Mesenchymal stem cell (in vitro differentiated cells and primary cell): ENCODE results near the gene SIAH3.

Experiments
- DNase-seq: peaks from one replicate; pipeline ENCODE4 v3.0.0-alpha.2; 2013
- H2AFZ ChIP-seq: one replicate; pipeline ENCODE4 v1.6.1; 2013; ENCODE audit warnings: low read depth, mild to moderate bottlenecking, control low read depth, inconsistent platforms, low read length, moderate library complexity
- H2AK5ac ChIP-seq: 2 replicates; pipeline ENCODE4 v1.6.1; 2013; ENCODE audit warnings: low read length, moderate library complexity, mild to moderate bottlenecking, inconsistent platforms; ENCODE audit not compliant: severe bottlenecking
- H2BK120ac ChIP-seq: one replicate; pipeline ENCODE4 v1.6.1; 2013; ENCODE audit warnings: low read depth, mild to moderate bottlenecking, inconsistent platforms, low read length, moderate library complexity
- H2BK12ac ChIP-seq, 2 experiments: one replicate each; pipeline ENCODE4 v1.6.1; 2013; ENCODE audit warnings: inconsistent platforms in 2 of 2, low read length in 2 of 2, mild to moderate bottlenecking in 2 of 2, moderate library complexity in 2 of 2, control low read depth in 1 of 2
- H2BK15ac ChIP-seq: one replicate; pipeline ENCODE4 v1.6.1; 2013; ENCODE audit warnings: mild to moderate bottlenecking, low read depth, inconsistent platforms; ENCODE audit not compliant: poor library complexity, severe bottlenecking
- H2BK5ac ChIP-seq: 2 replicates; pipeline ENCODE4 v1.6.1; 2013; ENCODE audit warnings: low read depth, mild to moderate bottlenecking, low read length, control low read depth, inconsistent platforms; ENCODE audit not compliant: poor library complexity, severe bottlenecking
- H3K14ac ChIP-seq, 2 experiments: one replicate each; pipeline ENCODE4 v1.6.1; 2013; ENCODE audit warnings: inconsistent platforms in 2 of 2, low read length in 2 of 2, control low read depth in 1 of 2, mild to moderate bottlenecking in 1 of 2, moderate library complexity in 1 of 2
- H3K18ac ChIP-seq, 2 experiments: one replicate each; pipeline ENCODE4 v1.6.1; 2013; ENCODE audit warnings: inconsistent platforms in 2 of 2, low read length in 2 of 2, control low read depth in 1 of 2, low read depth in 1 of 2, mild to moderate bottlenecking in 1 of 2
- H3K23ac ChIP-seq, 2 experiments: one replicate each; pipeline ENCODE4 v1.6.1; 2013; ENCODE audit warnings: inconsistent platforms in 2 of 2, low read length in 2 of 2, mild to moderate bottlenecking in 2 of 2, moderate library complexity in 2 of 2, control low read depth in 1 of 2
- H3K27ac ChIP-seq: 2 replicates; pipeline ENCODE4 v1.5.1; 2013; ENCODE audit warnings: mild to moderate bottlenecking, moderate library complexity, low read length, control low read depth, inconsistent platforms; ENCODE audit not compliant: poor library complexity, severe bottlenecking
- H3K27me3 ChIP-seq, 2 experiments: 2 replicates each; pipeline versions ENCODE4 v1.6.1 to v1.7.0; 2013; ENCODE audit warnings: low read length in 2 of 2, mild to moderate bottlenecking in 2 of 2, moderate library complexity in 2 of 2, control low read depth in 1 of 2, inconsistent platforms in 1 of 2; ENCODE audit not compliant: control insufficient read depth in 1 of 2, insufficient read depth in 1 of 2
- H3K36me3 ChIP-seq, 2 experiments: 2 replicates each; pipeline versions ENCODE4 v1.6.1 to v1.7.0; 2013; ENCODE audit warnings: low read length in 2 of 2, control low read depth in 1 of 2, inconsistent platforms in 1 of 2, low read depth in 1 of 2, mild to moderate bottlenecking in 1 of 2; ENCODE audit not compliant: insufficient read depth in 2 of 2, control insufficient read depth in 1 of 2
- H3K4ac ChIP-seq, 2 experiments: one replicate each; pipeline ENCODE4 v1.6.1; 2013; ENCODE audit warnings: inconsistent platforms in 2 of 2, low read length in 2 of 2, mild to moderate bottlenecking in 2 of 2, moderate library complexity in 2 of 2, control low read depth in 1 of 2, low read depth in 1 of 2
- H3K4me1 ChIP-seq: 2 replicates; pipeline ENCODE4 v1.6.1; 2013; ENCODE audit warnings: low read depth, low read length, control low read depth; ENCODE audit not compliant: control insufficient read depth, insufficient read depth
- H3K4me2 ChIP-seq: 2 replicates; pipeline ENCODE4 v1.6.1; 2013; ENCODE audit warnings: low read length, mild to moderate bottlenecking, inconsistent platforms; ENCODE audit not compliant: poor library complexity, severe bottlenecking
- H3K4me3 ChIP-seq, 2 experiments: 2 replicates each; pipeline versions ENCODE4 v1.5.1 to v1.7.0; 2013; ENCODE audit warnings: low read length in 2 of 2, mild to moderate bottlenecking in 2 of 2, control low read depth in 1 of 2, low read depth in 1 of 2; ENCODE audit not compliant: insufficient read depth in 1 of 2
- H3K79me1 ChIP-seq: replicated peaks from 2 replicates; pipeline ENCODE4 v1.6.1; 2013; ENCODE audit warnings: mild to moderate bottlenecking, control low read depth, low read length, inconsistent platforms; ENCODE audit not compliant: poor library complexity, severe bottlenecking
- H3K9ac ChIP-seq: 2 replicates; pipeline ENCODE4 v1.7.0; 2013; ENCODE audit warnings: mild to moderate bottlenecking, low read length, moderate library complexity
- H3K9me3 ChIP-seq: 2 replicates; pipeline ENCODE4 v1.7.0; 2013; ENCODE audit warnings: mild to moderate bottlenecking, low read length; ENCODE audit not compliant: control insufficient read depth
- H4K8ac ChIP-seq: one replicate; pipeline ENCODE4 v1.6.1; 2013; ENCODE audit warnings: inconsistent platforms, mild to moderate bottlenecking, low read length, moderate library complexity
- H4K91ac ChIP-seq: one replicate; pipeline ENCODE4 v1.6.1; 2013; ENCODE audit warnings: mild to moderate bottlenecking, low read length, inconsistent platforms
- WGBS: methylation state at CpG from one replicate; pipeline ENCODE4 v1.1.7; 2013; ENCODE audit warnings: mixed read lengths; 5-methylcytosine and 5-hydroxymethylcytosine counted together

Gene SIAH3

DNA sequence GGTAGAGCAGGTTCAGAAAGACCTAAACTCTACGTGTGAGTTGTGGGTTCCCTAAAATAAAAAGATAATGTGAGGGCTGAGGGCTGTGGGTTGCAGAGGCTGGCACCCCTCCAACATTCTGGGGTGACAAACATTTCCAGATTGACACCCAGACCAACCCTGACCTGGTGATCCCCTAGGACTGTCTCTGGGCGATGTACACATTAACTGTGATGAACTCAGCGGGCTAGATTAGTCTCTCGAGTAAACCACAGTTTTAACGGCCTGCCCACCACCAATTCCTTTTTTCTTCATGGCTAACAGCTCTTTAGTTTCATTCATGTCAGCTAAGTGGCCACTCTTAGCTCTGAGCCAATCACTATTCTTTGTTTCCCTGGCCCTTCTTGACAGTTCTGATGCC is 24.8 kb downstream of the SIAH3 start:
- DNase-seq: no peak
- Histone ChIP-seq H2BK120ac (no peak overlapping the region), H3K9ac (no peak overlapping the region), H3K14ac (no peak overlapping the region), H3K23ac (no peak overlapping the region), H3K27me3 (peaks cover 0 to 28% of the 10 kb centered on the region in 2 experiments), H2BK5ac (no peak overlapping the region), H3K4me1 (no peaks in the 10 kb centered on the region), H4K8ac (no peak overlapping the region), H2BK12ac (no peak overlapping the region), H3K36me3 (no peaks in the 10 kb centered on the region), H3K4me2 (no peak overlapping the region), H4K91ac (no peak overlapping the region), H2AK5ac (no peak overlapping the region), H2BK15ac (no peak overlapping the region), H3K79me1 (no peaks in the 10 kb centered on the region), H3K9me3 (no peaks in the 10 kb centered on the region), H3K18ac (no peak overlapping the region), H3K4me3 (no peak overlapping the region), H3K4ac (no peak overlapping the region), H2AFZ (no peak overlapping the region), H3K27ac (no peak overlapping the region)
- 78% methylated on average over 5 of the region's 5 CpGs for WGBS

DNA sequence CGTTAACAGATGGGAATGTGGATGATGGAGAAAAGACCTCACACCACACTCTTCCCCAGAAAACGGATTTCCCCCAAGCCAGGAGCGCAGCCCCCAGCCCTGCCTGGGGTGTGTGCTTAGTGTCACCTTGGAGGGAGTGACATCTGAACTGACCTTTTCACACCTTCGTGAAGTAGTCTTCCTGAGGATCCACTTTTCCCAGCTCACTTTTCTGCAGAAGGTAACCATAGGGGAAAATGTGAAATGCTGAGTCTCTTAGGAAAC is 26.2 kb downstream of the SIAH3 start:
- WGBS: 36% methylated on average over 2 of the region's 4 CpGs
- Histone ChIP-seq H3K27me3 (peaks cover 0 to 26% of the 10 kb centered on the region in 2 experiments), H2AFZ (no peak overlapping the region), H3K23ac (no peak overlapping the region), H3K36me3 (no peaks in the 10 kb centered on the region), H2BK12ac (no peak overlapping the region), H3K27ac (no peak overlapping the region), H4K8ac (no peak overlapping the region), H2BK5ac (no peak overlapping the region), H3K4me1 (no peaks in the 10 kb centered on the region), H3K14ac (no peak overlapping the region), H3K9me3 (no peaks in the 10 kb centered on the region), H3K4ac (no peak overlapping the region), H4K91ac (no peak overlapping the region), H2BK15ac (no peak overlapping the region), H2AK5ac (no peak overlapping the region), H3K9ac (no peak overlapping the region), H3K79me1 (no peaks in the 10 kb centered on the region), H3K18ac (no peak overlapping the region), H3K4me2 (no peak overlapping the region), H3K4me3 (no peak overlapping the region), H2BK120ac (no peak overlapping the region)
- no peak for DNase-seq

DNA sequence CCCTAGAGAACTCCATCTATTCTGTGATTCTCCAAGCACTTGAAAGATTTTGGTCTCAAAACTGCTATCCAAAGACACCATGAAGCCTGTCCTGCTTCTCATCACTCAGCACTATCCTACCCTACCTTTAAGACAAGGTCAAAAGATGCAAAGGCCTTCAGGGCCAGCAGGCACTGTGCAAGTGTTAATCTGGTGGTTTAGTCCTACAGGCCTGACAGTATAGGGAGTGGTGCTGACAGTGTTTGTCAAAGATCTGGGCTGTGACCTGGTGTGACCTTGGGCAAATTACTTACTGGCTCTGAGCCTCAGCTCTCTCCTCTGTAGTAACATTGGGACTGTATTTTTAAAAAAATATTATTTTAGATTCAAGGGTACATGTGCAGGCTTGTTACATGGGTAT is 28.0 kb downstream of the SIAH3 start:
- Histone ChIP-seq H3K23ac (no peak overlapping the region), H2AK5ac (no peak overlapping the region), H3K79me1 (no peaks in the 10 kb centered on the region), H3K9me3 (peaks cover 4% of the 10 kb centered on the region), H3K27ac (no peak overlapping the region), H2BK15ac (no peak overlapping the region), H3K27me3 (peaks cover 0 to 31% of the 10 kb centered on the region in 2 experiments), H3K4ac (no peak overlapping the region), H2BK120ac (no peak overlapping the region), H3K4me2 (no peak overlapping the region), H3K36me3 (no peaks in the 10 kb centered on the region), H2AFZ (no peak overlapping the region), H2BK12ac (no peak overlapping the region), H4K91ac (no peak overlapping the region), H3K4me3 (no peak overlapping the region), H3K18ac (no peak overlapping the region), H2BK5ac (no peak overlapping the region), H3K9ac (no peak overlapping the region), H3K14ac (no peak overlapping the region), H4K8ac (no peak overlapping the region), H3K4me1 (no peaks in the 10 kb centered on the region)
- DNase-seq: no peak

DNA sequence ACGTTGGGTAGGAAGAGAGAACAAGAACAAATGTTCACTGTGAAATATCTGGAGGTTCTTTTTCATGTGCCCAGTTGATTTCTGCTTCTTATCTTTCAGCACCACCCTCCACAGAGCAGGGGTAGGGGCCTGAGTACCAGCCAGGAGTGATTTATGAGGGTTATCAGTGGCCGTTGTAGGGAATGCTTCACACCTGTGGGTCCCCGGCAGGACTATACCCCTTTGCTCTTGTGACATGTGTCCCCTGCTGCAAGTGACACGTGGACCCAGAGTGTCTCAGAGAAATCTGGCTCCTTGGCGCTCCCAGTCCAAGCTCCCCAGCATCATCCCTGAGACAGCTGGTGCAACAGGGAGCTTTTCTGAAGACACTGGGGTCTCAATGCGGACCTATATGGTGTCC is 29.7 kb downstream of the SIAH3 start:
- Histone ChIP-seq H4K8ac (no peak overlapping the region), H2BK120ac (no peak overlapping the region), H2BK5ac (no peak overlapping the region), H4K91ac (no peak overlapping the region), H3K36me3 (no peaks in the 10 kb centered on the region), H3K23ac (no peak overlapping the region), H3K79me1 (no peaks in the 10 kb centered on the region), H3K9ac (no peak overlapping the region), H3K4me1 (no peaks in the 10 kb centered on the region), H3K14ac (no peak overlapping the region), H2AFZ (no peak overlapping the region), H3K4me2 (no peak overlapping the region), H3K4ac (no peak overlapping the region), H2BK12ac (no peak overlapping the region), H2BK15ac (no peak overlapping the region), H3K27me3 (peaks cover 0 to 31% of the 10 kb centered on the region in 2 experiments), H3K18ac (no peak overlapping the region), H2AK5ac (no peak overlapping the region), H3K27ac (no peak overlapping the region), H3K9me3 (peaks cover 11% of the 10 kb centered on the region), H3K4me3 (no peak overlapping the region)
- 59% methylated on average over 6 of the region's 6 CpGs for WGBS
- no peak for DNase-seq
